GM21737 (cell line): ENCODE data around the gene C16orf86.
"Not testable (repeated sequence)": the region's sequence is repeated elsewhere in the genome, so short reads cannot be mapped to it uniquely, and the experiment has no call there.

Experiments used
- ATAC-seq: cut with Tn5 transposase; IDR thresholded peaks from one replicate; pipeline ENCODE4 v1.9.1; 2021; ENCODE audit warnings: mild to moderate bottlenecking, moderate library complexity; ENCODE audit not compliant: unreplicated experiment

C16orf86 gene

GRCh38 chr16:67685388-67686112, 18.9 kb downstream of the C16orf86 start:
- ATAC-seq, result no peak

GRCh38 chr16:67693517-67694285, 27.1 kb downstream of the C16orf86 start:
- not testable (repeated sequence) for ATAC-seq

- no peak for ATAC-seq
Measured at GRCh38 chr16:67694611-67695010, 28.0 kb downstream of the C16orf86 start.

GRCh38 chr16:67697422-67698185, 31.0 kb downstream of the C16orf86 start:
- no peak for ATAC-seq

- ATAC-seq, result no peak
Measured at GRCh38 chr16:67699265-67699664, 32.7 kb downstream of the C16orf86 start.

- no peak for ATAC-seq
Measured at GRCh38 chr16:67701420-67701819, 34.8 kb downstream of the C16orf86 start.

- no peak for ATAC-seq
Measured at GRCh38 chr16:67702130-67702529, 35.5 kb downstream of the C16orf86 start.

GRCh38 chr16:67703626-67704025, 37.0 kb downstream of the C16orf86 start:
- no peak for ATAC-seq

GRCh38 chr16:67704110-67704509, 37.5 kb downstream of the C16orf86 start:
- ATAC-seq, result no peak

- ATAC-seq, result no peak
Measured at GRCh38 chr16:67707210-67707609, 40.6 kb downstream of the C16orf86 start.

- no peak for ATAC-seq
Measured at GRCh38 chr16:67707790-67708189, 41.2 kb downstream of the C16orf86 start.

GRCh38 chr16:67708368-67708771, 41.8 kb downstream of the C16orf86 start:
- no peak for ATAC-seq

- ATAC-seq, result no peak
Measured at GRCh38 chr16:67709050-67709449, 42.4 kb downstream of the C16orf86 start.

- no peak for ATAC-seq
Measured at GRCh38 chr16:67710607-67711006, 44.0 kb downstream of the C16orf86 start.

GRCh38 chr16:67713647-67714273, 47.1 kb downstream of the C16orf86 start:
- no peak for ATAC-seq

- no peak for ATAC-seq
Measured at GRCh38 chr16:67714522-67714921, 47.9 kb downstream of the C16orf86 start.

GRCh38 chr16:67716097-67716496, 49.5 kb downstream of the C16orf86 start:
- no peak for ATAC-seq
